ENCODE measurements around the gene NR2E3. TPM values are rescaled to one million over a fixed set of nuclear protein-coding genes. Genes with fewer than 3 reads are reported as not detected.

NR2E3 gene
- total and polyA plus RNA-seq, 2 of the 13 experiments (the other 11 are each of a cell fraction or from before 2014, with no cell fraction given), result not detected

- POLR2A ChIA-PET, result no interaction called here
Measured at GRCh38 chr15:71813723-71814470, 3.5 kb downstream of the NR2E3 start.

More at GRCh38 chr15:71813723-71814470, 3.5 kb downstream of the NR2E3 start:
- H3K4me1 ChIP-seq (ENCODE audit: insufficient read depth, low read length), result no peaks in the 10 kb centered on the region
- WGBS (ENCODE audit: low lambda C conversion rate), result 21% methylated on average over 4 of the region's 9 CpGs
- no peaks in the 10 kb centered on the region for H3K79me2 ChIP-seq (ENCODE audit: insufficient read depth, low read length)
- no peaks in the 10 kb centered on the region for H3K36me3 ChIP-seq (replicated peaks in 1 of 2; ENCODE audit: control insufficient read depth in 1 of 2, insufficient read depth in 2 of 2, low read length in 2 of 2)
- H2AFZ ChIP-seq (ENCODE audit: low read length), result no peak overlapping the region
- FAIRE-seq, result no peak
- CTCF ChIA-PET (ENCODE audit: low intra/inter-chr PET ratio, low total read pairs), result no interaction called here
- no peaks in the 10 kb centered on the region for H3K9me3 ChIP-seq (ENCODE audit: low read length)
- no peak overlapping the region for H3K9ac ChIP-seq (ENCODE audit: insufficient read depth, low read depth, low read length)
- intact Hi-C loops (cut with micrococcal nuclease; ENCODE audit: unreplicated experiment) (no loop called here), in situ Hi-C loops (cut with HindIII; ENCODE audit: extremely low pct_ligation_motif_present, low pct_unique_long_range_greater_than_20kb) (no loop called here)
- no peak for DNase-seq (ENCODE audit: low spot score)
- TF ChIP-seq ZNF720 (CRISPR knock-in tag; IDR thresholded peaks at IDR 0.05) (no peak), ZNF296 (CRISPR knock-in tag; conservative IDR thresholded peaks at IDR 0.05) (no peak), EP300 (IDR thresholded peaks at IDR 0.05; ENCODE audit: low read depth in 2 of 2, low read length in 2 of 2) (no peak), EP300 (CRISPR knock-in tag; IDR thresholded peaks at IDR 0.05; ENCODE audit: borderline replicate concordance) (no peak), ZC3H4 (CRISPR knock-in tag; IDR thresholded peaks at IDR 0.05; ENCODE audit: borderline replicate concordance) (no peak), SMARCE1 (IDR thresholded peaks at IDR 0.05; ENCODE audit: borderline replicate concordance) (no peak), ZNF101 (CRISPR knock-in tag; IDR thresholded peaks at IDR 0.05; ENCODE audit: borderline replicate concordance, low read depth) (no peak), ZNF512B (CRISPR knock-in tag; IDR thresholded peaks at IDR 0.05; ENCODE audit: borderline replicate concordance) (no peak), THYN1 (CRISPR knock-in tag; IDR thresholded peaks at IDR 0.05; ENCODE audit: borderline replicate concordance, low read depth) (no peak), MEIS1 (CRISPR knock-in tag; IDR thresholded peaks at IDR 0.05; ENCODE audit: borderline replicate concordance) (no peak), ARID5B (CRISPR knock-in tag; IDR thresholded peaks at IDR 0.05) (no peak), WIZ (CRISPR knock-in tag; IDR thresholded peaks at IDR 0.05) (no peak), U2AF2 (IDR thresholded peaks at IDR 0.05; ENCODE audit: low read depth, low read length) (no peak)
- H3K4me3 ChIP-seq (replicated peaks in 1 of 3; ENCODE audit: insufficient read depth in 1 of 3, low read depth in 2 of 3, low read length in 3 of 3), result no peak overlapping the region
- peaks cover 9 to 29% of the 10 kb centered on the region in 2 experiments; a peak in 4 of 5 replicates for H3K27me3 ChIP-seq (ENCODE audit: control insufficient read depth in 1 of 2, insufficient read depth in 2 of 2, low read length in 2 of 2)
- no peak for ATAC-seq
- H3K27ac ChIP-seq (ENCODE audit: extremely low read length, insufficient read depth, low read length), result no peak overlapping the region
- no TSS peak for BruUV-seq (replicated peaks)
- H3K4me2 ChIP-seq (ENCODE audit: low read depth, low read length), result no peak overlapping the region
- no peaks in the 10 kb centered on the region for H4K20me1 ChIP-seq (ENCODE audit: insufficient read depth, low read length)

All from HepG2 (cell line).